HL-60 (cell line): ENCODE results near the gene ZNF609.

ENCODE experiments used
- CTCF ChIP-seq: IDR thresholded peaks from one replicate; pipeline ENCODE4 v1.5.1; 2011; ENCODE audit warnings: low read length, control low read depth, inconsistent platforms; ENCODE audit not compliant: insufficient read depth
- GABPA ChIP-seq: IDR thresholded peaks from 2 replicates; pipeline ENCODE4 v1.6.1; 2012; ENCODE audit warnings: low read depth
- POLR2AphosphoS5 ChIP-seq: IDR thresholded peaks from 2 replicates; pipeline ENCODE4 v1.6.1; 2012; ENCODE audit warnings: low read depth
- REST ChIP-seq: IDR thresholded peaks from 2 replicates; pipeline ENCODE4 v1.6.1; 2012; ENCODE audit warnings: low read depth; ENCODE audit not compliant: insufficient replicate concordance
- SPI1 ChIP-seq: IDR thresholded peaks from 2 replicates; pipeline ENCODE4 v1.6.1; 2012; ENCODE audit warnings: low read depth, mild to moderate bottlenecking, borderline replicate concordance

- TF ChIP-seq CTCF: no peak
- no peak for TF ChIP-seq REST
- no peak for TF ChIP-seq POLR2AphosphoS5
- TF ChIP-seq GABPA: no peak
- TF ChIP-seq SPI1: no peak
Measured at GRCh38 chr15:64629063-64629462, 168.7 kb downstream of the ZNF609 start.
